ENCODE results near the gene WDR82. TPM values are rescaled to one million over a fixed set of nuclear protein-coding genes. Genes with fewer than 3 reads are reported as not detected.

WDR82 gene, protein sequence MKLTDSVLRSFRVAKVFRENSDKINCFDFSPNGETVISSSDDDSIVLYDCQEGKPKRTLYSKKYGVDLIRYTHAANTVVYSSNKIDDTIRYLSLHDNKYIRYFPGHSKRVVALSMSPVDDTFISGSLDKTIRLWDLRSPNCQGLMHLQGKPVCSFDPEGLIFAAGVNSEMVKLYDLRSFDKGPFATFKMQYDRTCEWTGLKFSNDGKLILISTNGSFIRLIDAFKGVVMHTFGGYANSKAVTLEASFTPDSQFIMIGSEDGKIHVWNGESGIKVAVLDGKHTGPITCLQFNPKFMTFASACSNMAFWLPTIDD
- total RNA-seq: 10 to 100 TPM; 14.6 to 44.9 (median 40.8) TPM

DNA sequence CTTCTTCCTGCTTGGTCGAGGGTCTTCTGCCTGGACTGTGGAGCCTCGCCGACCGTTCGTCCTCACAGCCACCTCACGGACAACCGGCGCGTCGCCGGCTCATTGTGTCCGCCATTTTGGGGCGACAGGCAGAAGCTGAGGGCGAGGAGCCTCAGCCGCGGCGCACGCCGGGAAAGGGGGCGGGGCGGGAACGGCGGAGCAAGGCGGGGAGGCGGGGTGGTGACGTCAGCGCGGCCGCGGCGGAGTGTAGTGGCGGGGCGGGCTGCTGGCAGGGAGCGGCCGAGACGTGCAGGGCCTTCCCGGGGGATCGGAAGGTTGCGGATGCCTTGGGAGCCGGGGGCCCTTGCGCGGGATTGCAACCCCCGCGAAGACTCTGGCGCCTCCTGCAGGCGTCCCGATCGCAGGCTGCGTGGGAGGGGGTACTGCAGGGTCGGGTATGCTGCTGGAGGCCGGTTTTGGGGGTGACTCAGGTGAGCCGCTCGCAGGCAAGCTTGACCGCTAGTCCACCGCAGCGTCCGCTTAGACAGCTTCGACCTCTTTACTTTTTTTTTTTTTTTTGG, at the start of gene WDR82:
WDR82 (minus strand) TSS at position 140 of the 560 bp plus-strand sequence. CDS start 288 bp downstream, outside the sequence.
- TF ChIP-seq, protein P1, sequence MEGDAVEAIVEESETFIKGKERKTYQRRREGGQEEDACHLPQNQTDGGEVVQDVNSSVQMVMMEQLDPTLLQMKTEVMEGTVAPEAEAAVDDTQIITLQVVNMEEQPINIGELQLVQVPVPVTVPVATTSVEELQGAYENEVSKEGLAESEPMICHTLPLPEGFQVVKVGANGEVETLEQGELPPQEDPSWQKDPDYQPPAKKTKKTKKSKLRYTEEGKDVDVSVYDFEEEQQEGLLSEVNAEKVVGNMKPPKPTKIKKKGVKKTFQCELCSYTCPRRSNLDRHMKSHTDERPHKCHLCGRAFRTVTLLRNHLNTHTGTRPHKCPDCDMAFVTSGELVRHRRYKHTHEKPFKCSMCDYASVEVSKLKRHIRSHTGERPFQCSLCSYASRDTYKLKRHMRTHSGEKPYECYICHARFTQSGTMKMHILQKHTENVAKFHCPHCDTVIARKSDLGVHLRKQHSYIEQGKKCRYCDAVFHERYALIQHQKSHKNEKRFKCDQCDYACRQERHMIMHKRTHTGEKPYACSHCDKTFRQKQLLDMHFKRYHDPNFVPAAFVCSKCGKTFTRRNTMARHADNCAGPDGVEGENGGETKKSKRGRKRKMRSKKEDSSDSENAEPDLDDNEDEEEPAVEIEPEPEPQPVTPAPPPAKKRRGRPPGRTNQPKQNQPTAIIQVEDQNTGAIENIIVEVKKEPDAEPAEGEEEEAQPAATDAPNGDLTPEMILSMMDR (IDR thresholded peaks at IDR 0.05): peak; percentile 39 to 54 (median 44)
- peak; percentile 91 for TF ChIP-seq POLR2A (IDR thresholded peaks at IDR 0.05)
- no peak for TF ChIP-seq EP300 (IDR thresholded peaks at IDR 0.05; ENCODE audit: low read depth)
- peak; percentile 96 to 98 (median 98) for TF ChIP-seq POLR2AphosphoS5 (IDR thresholded peaks at IDR 0.05)
- intact Hi-C loops (cut with DNase I; ENCODE audit: low total_unique reads): loop anchor here (2.0 kb wide), 1 partner anchor 40 kb away; the partner anchor contains the start of gene TWF2
- WGBS, 2 donors (ENCODE audit: low coverage in 1 of 2): 0% methylated on average over 37 of the region's 58 CpGs; no CpG with 5 or more reads in 1 of the 2 donors
- peak within 1 kb of the TSS; percentile 77 to 97 (median 84) for H3K4me3 ChIP-seq
- H3K4me1 ChIP-seq: peaks cover 24 to 75% (median 39%) of the 10 kb centered on the region in 4 donors
- peak within 1 kb of the TSS; percentile 97 to 99 (median 98) for H3K27ac ChIP-seq
- no peaks in the 10 kb centered on the region for H3K27me3 ChIP-seq
- H3K9me3 ChIP-seq: no peaks in the 10 kb centered on the region
- in situ Hi-C loops (cut with MboI; ENCODE audit: low pct_ligation_motif_present in 1 of 4, low pct_unique_long_range_greater_than_20kb in 1 of 4, low sequenced_read_pairs in 3 of 4): no loop called here
- DNase-seq: peak; percentile 99
- H3K36me3 ChIP-seq: no peaks in the 10 kb centered on the region

DNA sequence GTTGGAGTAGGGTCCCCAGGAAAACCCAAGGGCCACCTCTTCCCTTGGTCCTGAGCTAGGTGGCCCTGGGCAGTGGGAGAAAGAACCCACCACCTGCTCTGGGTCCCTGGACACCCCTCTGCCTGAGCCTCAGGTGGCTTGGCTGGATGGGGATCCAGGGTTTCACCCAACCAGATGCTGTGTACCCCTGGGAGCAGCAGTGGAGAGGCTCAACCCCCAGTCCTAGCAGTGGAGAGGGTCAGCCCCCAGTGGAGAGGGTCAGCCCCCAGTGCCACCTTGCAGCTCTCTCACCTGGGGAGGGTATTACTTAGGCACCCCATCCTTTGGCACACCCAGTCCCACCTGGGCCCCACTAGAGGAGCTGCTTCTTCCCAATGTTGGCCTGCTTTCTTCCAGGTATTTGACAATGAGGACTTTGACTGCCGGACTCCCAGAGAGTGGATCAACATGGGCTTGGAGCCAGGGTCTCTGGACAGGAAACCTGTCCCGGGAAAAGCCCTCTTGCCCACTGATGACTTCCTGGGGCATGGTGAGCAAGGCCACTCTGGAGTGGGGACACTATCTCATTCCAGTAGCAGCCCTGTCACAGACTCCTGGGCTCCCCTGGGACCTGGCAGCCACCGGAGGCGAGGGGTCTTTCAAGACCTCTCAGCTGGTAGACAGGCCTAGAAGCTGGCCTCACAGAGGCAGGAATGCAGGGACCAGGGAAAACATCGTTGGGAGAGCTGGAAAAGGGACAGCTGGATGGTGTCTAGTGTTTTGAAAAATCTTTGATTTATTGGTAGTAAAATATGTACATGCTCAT, 49.2 kb upstream of the WDR82 start:
- intact Hi-C loops (cut with DNase I; ENCODE audit: low total_unique reads): no loop called here
- H3K9me3 ChIP-seq: no peaks in the 10 kb centered on the region

DNA sequence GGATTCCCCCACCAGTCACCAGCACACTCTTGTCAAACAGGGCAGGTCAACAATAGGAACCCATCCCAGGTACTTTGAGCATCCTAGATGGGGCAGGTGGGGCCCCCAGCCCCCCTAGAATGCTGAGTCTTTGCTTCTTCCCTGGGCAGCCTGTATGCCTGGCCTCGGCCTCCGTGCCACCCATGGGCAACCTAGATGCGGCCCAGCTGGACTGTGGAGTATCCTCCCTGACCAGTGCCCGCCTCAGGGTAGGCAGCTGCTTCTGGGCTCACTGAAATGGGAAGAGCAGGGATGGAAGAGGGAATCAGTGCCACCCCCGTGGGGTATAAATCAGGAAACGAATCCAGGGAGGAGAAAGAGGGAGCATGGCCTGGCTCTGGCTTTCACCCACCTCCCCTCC, 48.5 kb upstream of the WDR82 start:
- WGBS, 2 donors (ENCODE audit: low coverage in 1 of 2): 88 to 100% methylated on average over 2 to 6 of the region's 6 CpGs
- in situ Hi-C loops (cut with MboI; ENCODE audit: low pct_ligation_motif_present in 1 of 4, low pct_unique_long_range_greater_than_20kb in 1 of 4, low sequenced_read_pairs in 3 of 4) (loop anchor here in 3 of 4 donors (25.0 kb wide), 2 partner anchors 90 to 315 kb away; partner anchors contain the start of genes PPM1M (in 2 of the 3), TLR9 (in 2 of the 3) and TWF2 (in 2 of the 3)), intact Hi-C loops (cut with DNase I; ENCODE audit: low total_unique reads) (no loop called here)
- H3K4me1 ChIP-seq: no peaks in the 10 kb centered on the region
- no peaks in the 10 kb centered on the region for H3K36me3 ChIP-seq
- TF ChIP-seq, protein P1 (IDR thresholded peaks at IDR 0.05): no peak
- no peak for TF ChIP-seq EP300 (IDR thresholded peaks at IDR 0.05; ENCODE audit: low read depth)
- no peak for TF ChIP-seq POLR2A (IDR thresholded peaks at IDR 0.05)
- TF ChIP-seq POLR2AphosphoS5 (IDR thresholded peaks at IDR 0.05): no peak
- no peak for DNase-seq
- no peaks in the 10 kb centered on the region for H3K27me3 ChIP-seq
- H3K27ac ChIP-seq: no peak overlapping the region
- no peaks in the 10 kb centered on the region for H3K9me3 ChIP-seq
- H3K4me3 ChIP-seq: no peak overlapping the region

More for the DNA sequence above, 49.2 kb upstream of the WDR82 start:
- no peak overlapping the region for H3K27ac ChIP-seq
- H3K27me3 ChIP-seq: no peaks in the 10 kb centered on the region
- DNase-seq: no peak
- H3K4me3 ChIP-seq: no peak overlapping the region
- in situ Hi-C loops (cut with MboI; ENCODE audit: low pct_ligation_motif_present in 1 of 4, low pct_unique_long_range_greater_than_20kb in 1 of 4, low sequenced_read_pairs in 3 of 4): loop anchor here in 3 of 4 donors (25.0 kb wide), 2 partner anchors 90 to 315 kb away; partner anchors contain the start of genes PPM1M (in 2 of the 3), TLR9 (in 2 of the 3) and TWF2 (in 2 of the 3)
- whole genome bisulfite sequencing, 2 donors (ENCODE audit: low coverage in 1 of 2): 89% methylated on average over 5 of the region's 5 CpGs; no CpG with 5 or more reads in 1 of the 2 donors
- no peaks in the 10 kb centered on the region for H3K4me1 ChIP-seq
- TF ChIP-seq POLR2AphosphoS5 (IDR thresholded peaks at IDR 0.05): no peak
- no peak for TF ChIP-seq EP300 (IDR thresholded peaks at IDR 0.05; ENCODE audit: low read depth)
- TF ChIP-seq, protein P1 (IDR thresholded peaks at IDR 0.05): no peak
- no peak for TF ChIP-seq POLR2A (IDR thresholded peaks at IDR 0.05)
- no peaks in the 10 kb centered on the region for H3K36me3 ChIP-seq
